Measurements from ENCODE around the gene ERCC2.

ERCC2 gene

GRCh38 chr19:45406226-45407090, 36.1 kb upstream of the ERCC2 start, which contains the start of gene POLR1G:
TSS of gene POLR1G (plus strand) at chr19:45406644. CDS start at chr19:45406697, 53 bp downstream.
- peak; percentile 66 to 76 (median 68) for DNase-seq
- peak within 1 kb of the TSS; percentile 94 to 96 for H3K4me3 Mint-ChIP-seq
- peaks cover 22 to 33% of the 10 kb centered on the region in 2 donors for H3K27me3 Mint-ChIP-seq
- ATAC-seq (replicated peaks) = peak; percentile 72
- H3K36me3 Mint-ChIP-seq (ENCODE audit: insufficient read depth) = peaks cover 23% of the 10 kb centered on the region
- peak within 1 kb of the TSS; percentile 89 to 96 for H3K27ac Mint-ChIP-seq
- H3K9me3 Mint-ChIP-seq = no peaks in the 10 kb centered on the region
- peaks cover 30% of the 10 kb centered on the region in 2 donors for H3K4me1 Mint-ChIP-seq (ENCODE audit: low read depth in 2 of 2)

DNA sequence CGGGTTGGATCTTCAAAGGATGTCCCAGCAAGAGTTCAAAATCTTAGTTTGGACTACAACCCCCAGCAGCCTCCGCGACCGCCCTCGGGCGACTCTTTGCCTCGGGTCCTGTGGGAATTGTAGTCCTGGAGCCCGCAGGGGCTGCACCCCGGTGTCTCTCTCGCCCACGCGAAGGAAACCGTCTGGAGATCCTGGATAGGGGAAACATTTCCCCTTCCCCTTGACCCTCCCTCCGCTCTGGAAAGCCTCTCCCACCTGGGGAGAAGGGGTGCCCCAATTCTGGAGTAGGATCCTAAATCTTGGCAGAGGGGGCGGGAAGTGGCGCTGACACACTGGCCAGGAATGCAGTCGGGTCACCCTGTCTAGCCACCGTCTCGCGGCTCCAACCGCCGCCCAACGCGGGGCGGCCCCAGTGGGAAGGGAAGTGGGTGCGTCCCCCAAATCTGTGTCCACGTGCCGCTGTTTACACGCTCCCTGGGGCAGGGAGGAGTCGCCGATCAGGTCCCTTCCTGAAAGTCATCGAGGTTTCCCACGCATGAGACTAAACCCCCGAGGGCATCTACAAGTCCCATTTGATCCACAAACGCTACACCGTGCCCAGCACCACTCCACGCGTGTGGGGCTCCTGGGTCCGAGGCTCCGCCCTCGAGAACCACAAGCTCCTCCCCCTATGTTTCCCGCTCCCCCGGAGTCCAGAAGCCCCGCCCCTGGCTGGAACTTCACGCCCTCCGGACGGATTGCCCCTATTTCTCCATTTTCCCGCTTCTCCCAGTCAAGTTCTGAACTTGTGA, 35.3 kb upstream of the ERCC2 start:
- peaks cover 22 to 33% of the 10 kb centered on the region in 2 donors for H3K27me3 Mint-ChIP-seq
- H3K36me3 Mint-ChIP-seq (ENCODE audit: insufficient read depth) = peaks cover 23% of the 10 kb centered on the region
- ATAC-seq (replicated peaks) (peak; percentile 71), DNase-seq (peak; percentile 80 to 84 (median 82))
- H3K9me3 Mint-ChIP-seq = no peaks in the 10 kb centered on the region
- peak overlapping the region; percentile 94 to 96 for H3K4me3 Mint-ChIP-seq
- peak overlapping the region; percentile 89 to 96 for H3K27ac Mint-ChIP-seq
- H3K4me1 Mint-ChIP-seq (ENCODE audit: low read depth in 2 of 2) = peaks cover 30% of the 10 kb centered on the region in 2 donors

DNA sequence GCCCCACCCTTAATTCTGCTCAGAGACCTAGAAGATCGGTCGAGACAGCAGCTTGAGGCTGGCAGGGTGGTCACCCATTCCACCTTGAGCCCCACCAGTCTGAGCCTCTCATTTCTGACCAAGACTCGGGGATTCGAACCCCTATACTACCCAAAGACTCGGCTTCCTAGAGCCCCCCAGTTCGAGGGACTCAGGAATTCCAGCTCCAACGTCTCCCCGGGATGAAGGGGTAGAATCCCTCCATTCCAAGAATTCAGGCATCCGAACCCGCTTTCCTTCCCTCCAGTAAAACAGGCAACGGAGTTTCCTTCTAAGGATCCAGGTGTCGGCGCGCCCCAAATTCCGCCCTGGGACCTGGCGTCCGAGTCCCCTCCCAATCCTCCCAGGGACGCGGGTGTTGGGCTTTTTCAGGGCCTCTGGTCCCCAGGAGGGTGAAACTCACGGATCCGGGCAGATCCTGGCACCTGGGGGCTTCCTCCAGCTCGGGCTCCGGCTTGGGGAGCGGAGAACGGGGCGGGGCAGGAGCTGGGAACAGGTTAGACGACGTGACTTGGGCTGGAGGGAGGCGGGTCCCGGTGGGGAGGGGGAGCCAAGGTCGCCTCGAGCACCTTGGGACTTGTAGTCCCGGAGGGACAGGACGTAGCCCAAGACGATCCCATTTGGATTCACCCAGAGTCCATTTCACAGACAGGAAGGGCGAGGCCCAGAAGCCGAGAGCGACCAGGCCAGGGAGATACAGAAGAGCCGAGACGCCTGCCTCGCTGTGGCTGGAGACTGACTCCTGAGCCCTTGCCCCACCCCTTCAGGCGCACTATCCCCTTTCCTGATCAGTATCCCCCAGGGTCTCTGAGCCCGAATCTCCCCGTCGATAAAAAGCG, 34.4 kb upstream of the ERCC2 start, which contains the start of gene PPP1R13L:
PPP1R13L (minus strand) TSS at position 513 of the 878 bp plus-strand sequence. CDS start 6,751 bp downstream, outside the sequence.
- Mint-ChIP-seq H3K36me3 (ENCODE audit: insufficient read depth) (peaks cover 23% of the 10 kb centered on the region), H3K27ac (peak within 1 kb of the TSS; percentile 89 to 96), H3K27me3 (peaks cover 22 to 33% of the 10 kb centered on the region in 2 donors), H3K9me3 (no peaks in the 10 kb centered on the region), H3K4me3 (peak within 1 kb of the TSS; percentile 94 to 96), H3K4me1 (ENCODE audit: low read depth in 2 of 2) (peaks cover 30% of the 10 kb centered on the region in 2 donors)
- ATAC-seq (replicated peaks) = no peak
- DNase-seq = no peak

DNA sequence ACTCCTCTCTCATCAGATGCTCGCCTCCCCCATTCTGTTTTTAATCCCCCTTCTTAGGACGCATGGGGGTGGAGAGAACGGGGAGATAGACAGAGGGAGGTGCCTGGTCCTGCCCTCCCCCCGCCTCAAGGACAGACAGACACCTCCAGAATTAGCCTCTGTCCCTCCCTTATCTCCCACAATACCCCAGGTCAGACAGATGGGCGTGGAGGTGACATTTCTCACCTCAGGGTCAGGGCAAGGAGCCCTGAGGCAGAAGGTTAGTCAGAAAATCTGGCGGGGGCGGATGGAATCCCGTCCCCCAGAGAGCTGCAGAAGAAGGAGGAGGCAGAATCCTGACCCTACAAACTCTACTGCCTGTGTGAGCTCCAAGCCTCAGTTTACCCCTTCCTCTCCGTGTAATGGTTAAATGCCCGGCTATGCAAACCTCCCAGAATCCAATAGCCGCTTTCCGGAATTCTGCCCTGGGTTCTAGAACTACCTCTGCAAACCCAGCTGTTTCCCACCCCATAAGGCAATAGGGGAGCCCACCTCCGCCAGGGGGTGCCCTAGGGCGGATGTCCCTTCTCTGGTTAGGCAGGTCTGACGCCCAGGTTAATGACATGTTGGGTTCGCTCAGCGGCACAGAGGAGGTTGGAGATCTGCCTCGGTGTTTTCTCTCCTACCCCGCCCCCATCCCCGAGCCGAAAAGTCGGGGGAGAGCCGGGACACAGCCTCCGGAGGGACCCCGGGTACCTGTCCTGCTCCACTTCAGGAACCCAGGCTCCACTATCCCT, 33.6 kb upstream of the ERCC2 start:
- Mint-ChIP-seq H3K27ac (peak overlapping the region in 1 of 2 donors; percentile 8), H3K36me3 (ENCODE audit: insufficient read depth) (peaks cover 22% of the 10 kb centered on the region), H3K4me1 (ENCODE audit: low read depth in 2 of 2) (peaks cover 30% of the 10 kb centered on the region in 2 donors), H3K9me3 (no peaks in the 10 kb centered on the region), H3K4me3 (peak overlapping the region; percentile 94 to 96), H3K27me3 (peaks cover 22 to 33% of the 10 kb centered on the region in 2 donors)
- ATAC-seq (replicated peaks) (peak; percentile 18), DNase-seq (peak; percentile 63 to 74 (median 68))

GRCh38 chr19:45403272-45403671, 32.9 kb upstream of the ERCC2 start:
- Mint-ChIP-seq H3K4me3 (no peak overlapping the region), H3K4me1 (ENCODE audit: low read depth in 2 of 2) (peaks cover 34 to 35% of the 10 kb centered on the region in 2 donors), H3K36me3 (ENCODE audit: insufficient read depth) (peaks cover 17% of the 10 kb centered on the region), H3K27me3 (peaks cover 29 to 40% of the 10 kb centered on the region in 2 donors), H3K27ac (no peak overlapping the region), H3K9me3 (no peaks in the 10 kb centered on the region)
- no peak for ATAC-seq (replicated peaks)
- DNase-seq = no peak

- peaks cover 17% of the 10 kb centered on the region for H3K36me3 Mint-ChIP-seq (ENCODE audit: insufficient read depth)
- no peak overlapping the region for H3K27ac Mint-ChIP-seq
- H3K9me3 Mint-ChIP-seq = no peaks in the 10 kb centered on the region
- ATAC-seq (replicated peaks) (no peak), DNase-seq (no peak)
- H3K27me3 Mint-ChIP-seq = peaks cover 31 to 48% of the 10 kb centered on the region in 2 donors
- H3K4me1 Mint-ChIP-seq (ENCODE audit: low read depth in 2 of 2) = peaks cover 36% of the 10 kb centered on the region in 2 donors
- no peak overlapping the region for H3K4me3 Mint-ChIP-seq
These were observed 32.1 kb upstream of the ERCC2 start for GRCh38 chr19:45402298-45403061.

DNA sequence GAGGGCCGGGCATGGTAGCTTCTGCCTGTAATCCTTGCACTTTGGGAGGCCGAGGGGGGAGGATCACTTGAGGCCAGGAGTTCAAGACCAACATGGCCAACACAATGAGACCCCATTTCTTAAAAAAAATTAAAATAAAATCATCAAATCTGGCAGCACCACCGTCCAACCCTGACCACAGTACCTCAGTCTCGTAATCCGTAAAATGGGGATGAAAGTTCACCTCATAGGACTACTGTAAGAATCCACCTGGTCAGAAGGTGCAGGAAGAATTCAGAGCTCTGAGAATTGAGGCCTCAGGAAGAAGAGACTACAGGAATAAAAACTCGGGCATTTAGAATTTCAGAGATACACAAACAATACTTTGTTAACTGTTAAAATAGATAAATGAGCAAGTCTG, 31.4 kb upstream of the ERCC2 start:
- no peak overlapping the region for H3K27ac Mint-ChIP-seq
- no peaks in the 10 kb centered on the region for H3K9me3 Mint-ChIP-seq
- DNase-seq (no peak), ATAC-seq (replicated peaks) (no peak)
- H3K27me3 Mint-ChIP-seq = peaks cover 38 to 54% of the 10 kb centered on the region in 2 donors
- H3K4me1 Mint-ChIP-seq (ENCODE audit: low read depth in 2 of 2) = peaks cover 34 to 36% of the 10 kb centered on the region in 2 donors
- peaks cover 17% of the 10 kb centered on the region for H3K36me3 Mint-ChIP-seq (ENCODE audit: insufficient read depth)
- no peak overlapping the region for H3K4me3 Mint-ChIP-seq

- peaks cover 35 to 66% of the 10 kb centered on the region in 2 donors for H3K27me3 Mint-ChIP-seq
- no peak for ATAC-seq (replicated peaks)
- H3K9me3 Mint-ChIP-seq = no peaks in the 10 kb centered on the region
- peaks cover 22 to 23% of the 10 kb centered on the region in 2 donors for H3K4me1 Mint-ChIP-seq (ENCODE audit: low read depth in 2 of 2)
- H3K36me3 Mint-ChIP-seq (ENCODE audit: insufficient read depth) = peaks cover 2% of the 10 kb centered on the region
- no peak overlapping the region for H3K27ac Mint-ChIP-seq
- DNase-seq = no peak
- no peak overlapping the region for H3K4me3 Mint-ChIP-seq
These were observed 29.8 kb upstream of the ERCC2 start for GRCh38 chr19:45400192-45400591.

GRCh38 chr19:45395821-45396617, 25.6 kb upstream of the ERCC2 start:
- Mint-ChIP-seq H3K36me3 (ENCODE audit: insufficient read depth) (no peaks in the 10 kb centered on the region), H3K4me3 (no peak overlapping the region), H3K27me3 (peaks cover 15 to 35% of the 10 kb centered on the region in 2 donors), H3K27ac (no peak overlapping the region), H3K4me1 (ENCODE audit: low read depth in 2 of 2) (peaks cover 6 to 10% of the 10 kb centered on the region in 2 donors), H3K9me3 (no peaks in the 10 kb centered on the region)
- DNase-seq (no peak), ATAC-seq (replicated peaks) (no peak)

DNA sequence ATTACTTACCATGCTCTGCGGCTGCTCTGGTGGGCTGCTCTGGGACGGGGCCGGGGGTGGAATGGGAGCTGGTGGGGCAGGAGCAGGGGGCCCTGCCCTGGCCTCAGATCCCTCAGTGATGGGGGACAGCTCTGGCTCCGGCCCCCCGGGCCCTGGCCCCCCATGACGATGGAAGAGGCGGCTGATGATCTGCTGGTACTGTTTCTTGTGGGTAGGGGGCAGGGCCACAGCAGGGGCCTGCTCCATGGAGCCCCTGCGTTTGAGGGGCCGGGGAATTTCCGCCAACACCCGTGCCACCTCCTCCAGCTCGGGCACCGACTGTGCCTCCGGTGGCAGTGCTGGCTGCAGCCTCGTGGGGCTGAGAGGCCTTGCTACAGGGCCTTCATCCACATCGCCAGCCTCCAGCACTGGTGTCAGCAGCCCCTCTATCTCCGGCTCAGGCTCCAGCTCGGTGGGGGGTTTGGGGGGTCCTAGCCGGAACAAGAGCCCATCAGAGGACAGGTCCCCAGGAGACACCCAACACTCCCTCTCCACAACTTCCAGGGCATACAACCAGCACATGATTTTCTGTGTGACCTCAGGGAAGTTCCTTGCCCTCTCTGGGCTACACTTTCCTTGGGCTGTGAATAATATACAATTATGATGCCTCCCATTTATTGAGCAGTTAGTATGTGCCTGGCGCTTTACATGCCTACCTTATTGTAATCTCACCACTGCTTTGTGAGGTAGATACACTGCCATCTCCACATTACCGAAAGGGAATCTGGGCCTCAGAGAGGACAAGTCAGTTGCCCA, 21.7 kb upstream of the ERCC2 start:
- DNase-seq (no peak), ATAC-seq (replicated peaks) (no peak)
- Mint-ChIP-seq H3K27me3 (peaks cover 2 to 16% of the 10 kb centered on the region in 2 donors), H3K9me3 (no peaks in the 10 kb centered on the region), H3K27ac (no peak overlapping the region), H3K4me3 (no peak overlapping the region), H3K4me1 (ENCODE audit: low read depth in 2 of 2) (no peaks in the 10 kb centered on the region), H3K36me3 (ENCODE audit: insufficient read depth) (no peaks in the 10 kb centered on the region)
